Left lung (tissue), 10 donors: ENCODE data around the gene PGGHG. TPM values are rescaled to one million over a fixed set of nuclear protein-coding genes. Genes with fewer than 3 reads are reported as not detected.
A peak's percentile ranks its signal among the peaks of the same experiment; 100 is the strongest.
"Not testable (repeated sequence)": the region's sequence is repeated elsewhere in the genome, so short reads cannot be mapped to it uniquely, and the experiment has no call there.

ENCODE experiments used
- ATAC-seq: fragments of 200-7000 bp; cut with Tn5 transposase; one replicate; pipeline ENCODE4 v1.9.1; 2020; ENCODE audit warnings: moderate library complexity
- DNase-seq, 4 donors: peaks; one replicate each; pipeline ENCODE4 v3.0.0-alpha.2; 2013 to 2020
- H3K27ac ChIP-seq, 2 donors: fragments of 200-600 bp; sonication (generic) in 1 of 2; one replicate each; pipeline versions ENCODE4 v1.5.0 to v1.8.0; 2020 to 2021
- H3K27me3 ChIP-seq, 2 donors: fragments of 200-600 bp; sonication (generic) in 1 of 2; one replicate each; pipeline versions ENCODE4 v1.5.0 to v1.8.0; 2020 to 2021
- H3K36me3 ChIP-seq, 2 donors: fragments of 200-600 bp; sonication (generic) in 1 of 2; one replicate each; pipeline versions ENCODE4 v1.5.0 to v1.8.0; 2020 to 2021
- H3K4me1 ChIP-seq, 2 donors: fragments of 200-600 bp; one replicate each; pipeline ENCODE4 v1.8.0; 2021
- H3K4me3 ChIP-seq, 2 donors: fragments of 200-600 bp; sonication (generic) in 1 of 2; one replicate each; pipeline versions ENCODE4 v1.5.0 to v1.8.0; 2020 to 2021; ENCODE audit warnings: mild to moderate bottlenecking in 1 of 2
- H3K9me3 ChIP-seq, 2 donors: fragments of 200-600 bp; sonication (generic) in 1 of 2; one replicate each; pipeline versions ENCODE4 v1.5.0 to v1.8.0; 2020 to 2021
- intact Hi-C, 2 donors: fragments of 100-400 bp; cut with DNase I; formaldehyde crosslinking; loops; one replicate each; pipeline versions ENCODE4 v1.11.2 to v1.14.2; 2022
- polyA plus RNA-seq, 6 donors: library from polyadenylated mRNA; unstranded; fragments of 120-200 nt; gene quantifications; one replicate each; pipeline ENCODE4 v1.2.1, GENCODE V29; 2013; ENCODE audit not compliant: insufficient read length in 6 of 6
- total RNA-seq, 2 donors: library from RNA; stranded (reverse); fragmentation: NEBNext Ultra II Directional; extraction: Animal tissue kit (Norgen Biotek cat#: 25700); gene quantifications; one replicate each; pipeline ENCODE4 v1.2.1, GENCODE V29; 2021
- TF ChIP-seq, protein P1 (sequence below), 2 donors: fragments of 200-600 bp; sonication (generic) in 1 of 2; IDR thresholded peaks; one replicate each; pipeline versions ENCODE4 v1.5.0 to v1.8.0; 2021; ENCODE audit warnings: antibody characterized with exemption in 2 of 2
- donor health status: DM: no; HTN: yes; CAD: no.
- donor health status: DM: no; HTN: no; CAD: no.

Gene PGGHG
- total and polyA plus RNA-seq, 8 donors, result 14.2 to 75.3 (median 21.0) TPM

GRCh38 chr11:313304-313786 is 24.4 kb downstream of the PGGHG start:
- Histone ChIP-seq H3K27me3 (peaks cover 3 to 8% of the 10 kb centered on the region in 2 donors), H3K4me1 (peaks cover 16 to 70% of the 10 kb centered on the region in 2 donors), H3K9me3 (no peaks in the 10 kb centered on the region), H3K36me3 (peaks cover 0 to 16% of the 10 kb centered on the region in 2 donors), H3K27ac (peak overlapping the region; percentile 84 to 91), H3K4me3 (peak overlapping the region in 1 of 2 donors; percentile 59)
- ATAC-seq, result no peak
- DNase-seq, result peak in 1 of 4 donors; percentile 69
- TF ChIP-seq, protein P1, sequence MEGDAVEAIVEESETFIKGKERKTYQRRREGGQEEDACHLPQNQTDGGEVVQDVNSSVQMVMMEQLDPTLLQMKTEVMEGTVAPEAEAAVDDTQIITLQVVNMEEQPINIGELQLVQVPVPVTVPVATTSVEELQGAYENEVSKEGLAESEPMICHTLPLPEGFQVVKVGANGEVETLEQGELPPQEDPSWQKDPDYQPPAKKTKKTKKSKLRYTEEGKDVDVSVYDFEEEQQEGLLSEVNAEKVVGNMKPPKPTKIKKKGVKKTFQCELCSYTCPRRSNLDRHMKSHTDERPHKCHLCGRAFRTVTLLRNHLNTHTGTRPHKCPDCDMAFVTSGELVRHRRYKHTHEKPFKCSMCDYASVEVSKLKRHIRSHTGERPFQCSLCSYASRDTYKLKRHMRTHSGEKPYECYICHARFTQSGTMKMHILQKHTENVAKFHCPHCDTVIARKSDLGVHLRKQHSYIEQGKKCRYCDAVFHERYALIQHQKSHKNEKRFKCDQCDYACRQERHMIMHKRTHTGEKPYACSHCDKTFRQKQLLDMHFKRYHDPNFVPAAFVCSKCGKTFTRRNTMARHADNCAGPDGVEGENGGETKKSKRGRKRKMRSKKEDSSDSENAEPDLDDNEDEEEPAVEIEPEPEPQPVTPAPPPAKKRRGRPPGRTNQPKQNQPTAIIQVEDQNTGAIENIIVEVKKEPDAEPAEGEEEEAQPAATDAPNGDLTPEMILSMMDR (IDR thresholded peaks at IDR 0.05), result no peak
- intact Hi-C loops, result no loop called here

DNA sequence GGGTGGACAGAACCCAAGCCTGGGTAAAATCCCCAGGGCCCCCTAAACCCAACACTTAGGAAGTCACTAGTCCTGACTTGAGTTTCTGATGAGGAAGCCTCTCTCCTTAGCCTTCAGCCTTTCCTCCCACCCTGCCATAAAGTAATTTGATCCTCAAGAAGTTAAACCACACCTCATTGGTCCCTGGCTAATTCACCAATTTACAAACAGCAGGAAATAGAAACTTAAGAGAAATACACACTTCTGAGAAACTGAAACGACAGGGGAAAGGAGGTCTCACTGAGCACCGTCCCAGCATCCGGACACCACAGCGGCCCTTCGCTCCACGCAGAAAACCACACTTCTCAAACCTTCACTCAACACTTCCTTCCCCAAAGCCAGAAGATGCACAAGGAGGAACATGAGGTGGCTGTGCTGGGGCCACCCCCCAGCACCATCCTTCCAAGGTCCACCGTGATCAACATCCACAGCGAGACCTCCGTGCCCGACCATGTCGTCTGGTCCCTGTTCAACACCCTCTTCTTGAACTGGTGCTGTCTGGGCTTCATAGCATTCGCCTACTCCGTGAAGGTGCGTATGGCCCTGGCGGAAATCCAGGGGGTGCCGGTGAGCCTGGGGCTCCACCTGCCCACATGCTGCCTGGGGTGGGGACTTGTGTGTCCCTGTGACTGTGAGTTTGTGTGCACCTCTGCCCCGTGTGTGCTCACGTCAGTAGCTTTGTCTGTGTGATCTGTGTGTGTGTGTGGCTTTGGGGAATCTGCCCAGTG is 25.0 kb downstream of the PGGHG start, which contains the start of gene IFITM1:
Gene IFITM1 (plus strand): TSS at position 254 of the 767 bp plus-strand sequence. CDS start 131 bp downstream, at position 385.
- Histone ChIP-seq H3K27ac (peak within 1 kb of the TSS; percentile 84 to 91), H3K4me3 (peak within 1 kb of the TSS; percentile 42 to 59), H3K4me1 (peaks cover 16 to 70% of the 10 kb centered on the region in 2 donors), H3K9me3 (no peaks in the 10 kb centered on the region), H3K27me3 (peaks cover 3 to 8% of the 10 kb centered on the region in 2 donors), H3K36me3 (peaks cover 0 to 16% of the 10 kb centered on the region in 2 donors)
- DNase-seq (peak in 3 of 4 donors; percentile 56 to 83 (median 76)), ATAC-seq (peak; percentile 33)
- intact Hi-C loops, result no loop called here
- TF ChIP-seq, protein P1 (IDR thresholded peaks at IDR 0.05), result no peak

- Histone ChIP-seq H3K4me1 (peaks cover 16 to 64% of the 10 kb centered on the region in 2 donors), H3K36me3 (peaks cover 0 to 13% of the 10 kb centered on the region in 2 donors), H3K27ac (peak overlapping the region; percentile 84 to 91), H3K4me3 (peak overlapping the region; percentile 42 to 59)
- H3K27me3 ChIP-seq, H3K9me3 ChIP-seq, intact Hi-C loops: not testable (repeated sequence)
- ATAC-seq, result peak; percentile 0
- peak in 1 of 4 donors; percentile 26 for DNase-seq
These were observed 25.6 kb downstream of the PGGHG start for GRCh38 chr11:314554-314875.

DNA sequence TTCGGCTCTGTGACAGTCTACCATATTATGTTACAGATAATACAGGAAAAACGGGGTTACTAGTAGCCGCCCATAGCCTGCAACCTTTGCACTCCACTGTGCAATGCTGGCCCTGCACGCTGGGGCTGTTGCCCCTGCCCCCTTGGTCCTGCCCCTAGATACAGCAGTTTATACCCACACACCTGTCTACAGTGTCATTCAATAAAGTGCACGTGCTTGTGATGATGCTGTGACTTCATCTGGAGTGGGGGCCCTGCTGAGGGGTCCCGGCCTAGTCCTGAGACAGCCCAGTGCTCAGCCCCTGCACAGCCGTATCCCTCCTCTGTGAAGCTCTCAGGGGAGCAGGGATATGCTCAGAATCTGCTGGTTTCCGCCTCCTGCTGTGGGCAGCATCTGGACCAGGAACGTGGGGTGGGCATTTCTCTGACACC is 26.1 kb downstream of the PGGHG start:
- H3K9me3 ChIP-seq, result no peaks in the 10 kb centered on the region
- H3K4me1 ChIP-seq, result peaks cover 16 to 60% of the 10 kb centered on the region in 2 donors
- H3K4me3 ChIP-seq, result peak overlapping the region; percentile 5 to 59
- peaks cover 0 to 13% of the 10 kb centered on the region in 2 donors for H3K36me3 ChIP-seq
- peak in 1 of 4 donors; percentile 18 for DNase-seq
- H3K27me3 ChIP-seq, result peaks cover 3 to 8% of the 10 kb centered on the region in 2 donors
- H3K27ac ChIP-seq, result peak overlapping the region; percentile 47 to 91
- ATAC-seq, result no peak
- intact Hi-C loops, result no loop called here
- TF ChIP-seq, protein P1 (IDR thresholded peaks at IDR 0.05), result no peak

DNA sequence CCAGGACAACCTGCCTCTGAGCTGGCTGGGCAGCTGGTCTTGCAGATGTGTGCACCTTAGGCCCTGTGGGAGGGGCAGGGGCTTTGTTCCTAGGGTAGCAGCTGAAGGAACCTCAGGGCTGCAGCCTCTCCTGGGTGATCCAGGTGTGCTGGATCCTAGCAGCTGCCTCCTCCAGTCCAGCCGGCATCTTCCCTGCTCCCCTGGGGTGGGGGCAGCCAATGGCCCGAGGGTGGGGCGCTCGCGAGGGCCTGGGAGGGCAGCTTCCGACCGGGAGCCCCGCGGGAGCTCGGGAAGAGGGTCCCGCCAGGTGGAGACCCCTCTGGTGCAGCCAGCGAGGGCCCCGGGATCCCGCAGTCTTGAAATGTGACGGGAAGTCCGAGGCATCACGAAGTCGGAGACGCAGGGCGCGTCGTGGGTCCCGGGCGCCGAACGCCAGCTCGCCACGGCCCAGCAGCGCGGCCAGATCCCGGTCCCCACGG is 26.6 kb downstream of the PGGHG start:
- TF ChIP-seq, protein P1 (IDR thresholded peaks at IDR 0.05), result no peak
- H3K9me3 ChIP-seq, result no peaks in the 10 kb centered on the region
- peaks cover 3 to 8% of the 10 kb centered on the region in 2 donors for H3K27me3 ChIP-seq
- no peak for ATAC-seq
- peaks cover 0 to 13% of the 10 kb centered on the region in 2 donors for H3K36me3 ChIP-seq
- no peak for DNase-seq
- peak overlapping the region; percentile 47 to 91 for H3K27ac ChIP-seq
- H3K4me3 ChIP-seq, result peak overlapping the region; percentile 5 to 59
- intact Hi-C loops, result no loop called here
- H3K4me1 ChIP-seq, result peaks cover 16 to 60% of the 10 kb centered on the region in 2 donors
